CD8-positive, alpha-beta memory T cell (primary cell): ENCODE data around the gene ASPSCR1. TPM values are rescaled to one million over a fixed set of nuclear protein-coding genes. Genes with fewer than 3 reads are reported as not detected.
"Not testable (repeated sequence)": the region's sequence is repeated elsewhere in the genome, so short reads cannot be mapped to it uniquely, and the experiment has no call there.

Experiments used
- CTCF ChIA-PET: fragments of 350-600 bp; sonication (Branson Sonifier 250); formaldehyde crosslinking; loops from one replicate; lab custom pipeline; 2021; ENCODE audit warnings: antibody characterized with exemption; lab: Charles Lee
- POLR2A ChIA-PET: fragments of 350-600 bp; sonication (Branson Sonifier 250); formaldehyde crosslinking; loops from one replicate; lab custom pipeline; 2021; ENCODE audit warnings: antibody characterized with exemption; lab: Charles Lee
- DNase-seq, 5 donors: peaks; one replicate each; pipeline versions ENCODE4 v3.0.0 to v3.0.0-alpha.2; 2020 to 2022; ENCODE audit warnings: mixed read lengths in 1 of 5
- H3K27ac ChIP-seq: one replicate; pipeline ENCODE4 v1.7.0; 2013; ENCODE audit warnings: low read depth, mild to moderate bottlenecking, low read length, moderate library complexity
- H3K27me3 ChIP-seq: 2 replicates; pipeline ENCODE4 v1.7.0; 2013; ENCODE audit warnings: low read length, mild to moderate bottlenecking; ENCODE audit not compliant: insufficient read depth, poor library complexity, severe bottlenecking
- H3K36me3 ChIP-seq: 2 replicates; pipeline ENCODE4 v1.7.0; 2013; ENCODE audit warnings: mild to moderate bottlenecking, low read length, moderate library complexity; ENCODE audit not compliant: insufficient read depth
- H3K4me1 ChIP-seq: 2 replicates; pipeline ENCODE4 v1.7.0; 2013; ENCODE audit warnings: mild to moderate bottlenecking, low read length, moderate library complexity; ENCODE audit not compliant: insufficient read depth
- H3K4me3 ChIP-seq: 2 replicates; pipeline ENCODE4 v1.7.0; 2013; ENCODE audit warnings: mild to moderate bottlenecking, low read length
- H3K9me3 ChIP-seq: 2 replicates; pipeline ENCODE4 v1.7.0; 2013; ENCODE audit warnings: mild to moderate bottlenecking, low read length
- H3K27ac Mint-ChIP-seq, 8 donors: one replicate each; pipeline ENCODE4 v1.8.0; 2020 to 2021; ENCODE audit warnings: mixed read lengths in 8 of 8, mild to moderate bottlenecking in 6 of 8, inconsistent platforms in 3 of 8, moderate library complexity in 3 of 8
- H3K27me3 Mint-ChIP-seq, 2 donors: one replicate each; pipeline ENCODE4 v1.8.0; 2020 to 2021; ENCODE audit warnings: mixed read lengths in 2 of 2, mild to moderate bottlenecking in 1 of 2, moderate library complexity in 1 of 2
- H3K36me3 Mint-ChIP-seq, 3 donors: one replicate each; pipeline ENCODE4 v1.8.0; 2020 to 2021; ENCODE audit warnings: mixed read lengths in 3 of 3, inconsistent platforms in 1 of 3, mild to moderate bottlenecking in 1 of 3
- H3K4me1 Mint-ChIP-seq, 3 donors: one replicate each; pipeline ENCODE4 v1.8.0; 2020 to 2021; ENCODE audit warnings: mixed read lengths in 3 of 3, inconsistent platforms in 1 of 3, mild to moderate bottlenecking in 1 of 3
- H3K4me3 Mint-ChIP-seq, 7 donors: one replicate each; pipeline ENCODE4 v1.8.0; 2020 to 2021; ENCODE audit warnings: mixed read lengths in 7 of 7, mild to moderate bottlenecking in 6 of 7, moderate library complexity in 4 of 7, inconsistent platforms in 2 of 7
- H3K9me3 Mint-ChIP-seq, 5 donors: one replicate each; pipeline ENCODE4 v1.8.0; 2020 to 2022; ENCODE audit warnings: mixed read lengths in 5 of 5, mild to moderate bottlenecking in 3 of 5, moderate library complexity in 2 of 5, inconsistent platforms in 1 of 5
- polyA plus RNA-seq: library from polyadenylated mRNA; unstranded; fragments of 300-500 nt; fragmentation: Illumina TruSeq; gene quantifications from one replicate; pipeline ENCODE4 v1.2.3, GENCODE V29; 2021
- total RNA-seq, 2 experiments: library from RNA; stranded (reverse); gene quantifications; one replicate each; pipeline ENCODE4 v1.2.3, GENCODE V29; 2021

Gene ASPSCR1
- total and polyA plus RNA-seq, 3 experiments from 2014 or later, result 29.2 to 35.9 (median 32.0) TPM

GRCh38 chr17:82037092-82037888, 59.9 kb downstream of the ASPSCR1 start, which contains the start of gene DCXR:
DCXR (minus strand) TSS chr17:82037697; CDS start chr17:82037682, 15 bp downstream.
- H3K27ac ChIP-seq, result peak within 1 kb of the TSS; percentile 59
- H3K36me3 ChIP-seq, result no peaks in the 10 kb centered on the region
- CTCF ChIA-PET, result interaction anchor here (0.6 to 2.3 kb wide), 22 partner anchors 8 to 335 kb away, joined by 3 to 23 read pairs (median 4); partner anchors contain the start of genes CCDC57, CENPX, GPS1 and LRRC45
- POLR2A ChIA-PET, result interaction anchor here (0.7 to 1.6 kb wide), 9 partner anchors 14 to 255 kb away, joined by 3 to 15 read pairs (median 6); partner anchors contain the start of genes CENPX, DUS1L, FASN and GPS1
- no peaks in the 10 kb centered on the region for H3K27me3 ChIP-seq
- H3K4me3 ChIP-seq, result peak within 1 kb of the TSS; percentile 65
- H3K27me3 Mint-ChIP-seq, result no peaks in the 10 kb centered on the region
- DNase-seq, result peak; percentile 92 to 96 (median 95)
- H3K4me1 ChIP-seq, result peaks cover 16% of the 10 kb centered on the region
- peaks cover 0 to 5% (median 0%) of the 10 kb centered on the region in 3 donors for H3K36me3 Mint-ChIP-seq
- no peaks in the 10 kb centered on the region for H3K9me3 ChIP-seq
- peak within 1 kb of the TSS; percentile 69 to 96 (median 85) for H3K27ac Mint-ChIP-seq
- no peaks in the 10 kb centered on the region for H3K9me3 Mint-ChIP-seq
- H3K4me3 Mint-ChIP-seq, result peak within 1 kb of the TSS; percentile 82 to 97 (median 88)
- H3K4me1 Mint-ChIP-seq, result peaks cover 16 to 32% (median 22%) of the 10 kb centered on the region in 3 donors

- H3K27ac Mint-ChIP-seq, result peak overlapping the region; percentile 69 to 96 (median 85)
- peaks cover 0 to 5% (median 0%) of the 10 kb centered on the region in 3 donors for H3K36me3 Mint-ChIP-seq
- no peaks in the 10 kb centered on the region for H3K9me3 ChIP-seq
- no peak for DNase-seq
- no peaks in the 10 kb centered on the region for H3K9me3 Mint-ChIP-seq
- H3K4me3 ChIP-seq, result peak overlapping the region; percentile 65
- ChIA-PET CTCF (interaction anchor here (0.6 to 2.3 kb wide), 22 partner anchors 8 to 335 kb away, joined by 3 to 23 read pairs (median 4); partner anchors contain the start of genes CCDC57, CENPX, GPS1 and LRRC45), POLR2A (interaction anchor here (0.7 to 1.6 kb wide), 9 partner anchors 13 to 255 kb away, joined by 3 to 15 read pairs (median 6); partner anchors contain the start of genes CENPX, DUS1L, FASN and GPS1)
- peaks cover 16 to 29% (median 22%) of the 10 kb centered on the region in 3 donors for H3K4me1 Mint-ChIP-seq
- H3K4me1 ChIP-seq, result peaks cover 16% of the 10 kb centered on the region
- H3K27me3 ChIP-seq, result no peaks in the 10 kb centered on the region
- H3K27ac ChIP-seq, result no peak overlapping the region
- no peaks in the 10 kb centered on the region for H3K27me3 Mint-ChIP-seq
- no peaks in the 10 kb centered on the region for H3K36me3 ChIP-seq
- H3K4me3 Mint-ChIP-seq, result peak overlapping the region; percentile 82 to 97 (median 88)
These were observed 60.4 kb downstream of the ASPSCR1 start for GRCh38 chr17:82037889-82038195.

- not testable (repeated sequence) for H3K27me3 Mint-ChIP-seq
These were observed 61.5 kb downstream of the ASPSCR1 start for GRCh38 chr17:82038796-82039409.

GRCh38 chr17:82039695-82040299, 62.4 kb downstream of the ASPSCR1 start:
- peak overlapping the region in 1 of 8 donors; percentile 75 for H3K27ac Mint-ChIP-seq
- DNase-seq, result no peak
- Histone ChIP-seq H3K36me3 (no peaks in the 10 kb centered on the region), H3K27ac (no peak overlapping the region), H3K4me3 (no peak overlapping the region), H3K4me1 (peaks cover 16% of the 10 kb centered on the region), H3K9me3 (no peaks in the 10 kb centered on the region), H3K27me3 (no peaks in the 10 kb centered on the region)
- peaks cover 15 to 27% (median 22%) of the 10 kb centered on the region in 3 donors for H3K4me1 Mint-ChIP-seq
- H3K9me3 Mint-ChIP-seq, result no peaks in the 10 kb centered on the region
- ChIA-PET CTCF (interaction anchor here (1.6 kb wide), 1 partner anchor 9 kb away, joined by 6 read pairs; no protein-coding TSS in a partner anchor), POLR2A (no interaction called here)
- no peaks in the 10 kb centered on the region for H3K27me3 Mint-ChIP-seq
- H3K36me3 Mint-ChIP-seq, result peaks cover 0 to 5% (median 0%) of the 10 kb centered on the region in 3 donors
- peak overlapping the region in 1 of 7 donors; percentile 49 for H3K4me3 Mint-ChIP-seq

More at GRCh38 chr17:82038796-82039409, 61.5 kb downstream of the ASPSCR1 start:
- H3K4me1 ChIP-seq, result peaks cover 16% of the 10 kb centered on the region
- H3K9me3 Mint-ChIP-seq, H3K36me3 ChIP-seq, H3K9me3 ChIP-seq, H3K27me3 ChIP-seq, H3K27ac ChIP-seq, POLR2A ChIA-PET, H3K4me3 ChIP-seq, DNase-seq, H3K36me3 Mint-ChIP-seq: not testable (repeated sequence)
- Mint-ChIP-seq H3K4me3 (peak overlapping the region in 3 of 7 donors; percentile 2 to 83 (median 5)), H3K27ac (peak overlapping the region in 1 of 8 donors; percentile 75), H3K4me1 (peaks cover 15 to 27% (median 22%) of the 10 kb centered on the region in 3 donors)
- CTCF ChIA-PET, result interaction anchor here (1.3 to 2.3 kb wide), 5 partner anchors 9 to 67 kb away, joined by 3 to 23 read pairs (median 12); partner anchors contain the start of genes GPS1 and RFNG

GRCh38 chr17:82041144-82041814, 63.9 kb downstream of the ASPSCR1 start:
- ChIA-PET CTCF (interaction anchor here (1.6 kb wide), 1 partner anchor 11 kb away, joined by 6 read pairs; no protein-coding TSS in a partner anchor), POLR2A (no interaction called here)
- no peaks in the 10 kb centered on the region for H3K9me3 ChIP-seq
- Mint-ChIP-seq H3K4me3 (no peak overlapping the region), H3K27ac (peak overlapping the region in 1 of 8 donors; percentile 61), H3K36me3 (peaks cover 0 to 1% (median 0%) of the 10 kb centered on the region in 3 donors), H3K27me3 (no peaks in the 10 kb centered on the region), H3K9me3 (no peaks in the 10 kb centered on the region), H3K4me1 (peaks cover 8 to 14% (median 12%) of the 10 kb centered on the region in 3 donors)
- no peak overlapping the region for H3K27ac ChIP-seq
- H3K27me3 ChIP-seq, result no peaks in the 10 kb centered on the region
- peaks cover 11% of the 10 kb centered on the region for H3K4me1 ChIP-seq
- H3K4me3 ChIP-seq, result no peak overlapping the region
- no peaks in the 10 kb centered on the region for H3K36me3 ChIP-seq
- DNase-seq, result no peak

- Histone ChIP-seq H3K9me3 (no peaks in the 10 kb centered on the region), H3K27ac (no peak overlapping the region), H3K4me3 (no peak overlapping the region), H3K36me3 (no peaks in the 10 kb centered on the region), H3K27me3 (no peaks in the 10 kb centered on the region), H3K4me1 (peaks cover 4% of the 10 kb centered on the region)
- peaks cover 0 to 10% (median 2%) of the 10 kb centered on the region in 3 donors for H3K36me3 Mint-ChIP-seq
- no peak for DNase-seq
- H3K4me1 Mint-ChIP-seq, result peaks cover 8 to 10% (median 9%) of the 10 kb centered on the region in 3 donors
- H3K27ac Mint-ChIP-seq, result no peak overlapping the region
- H3K4me3 Mint-ChIP-seq, result peak overlapping the region in 1 of 7 donors; percentile 49
- no peaks in the 10 kb centered on the region for H3K27me3 Mint-ChIP-seq
- ChIA-PET POLR2A (no interaction called here), CTCF (no interaction called here)
- H3K9me3 Mint-ChIP-seq, result no peaks in the 10 kb centered on the region
These were observed 65.2 kb downstream of the ASPSCR1 start for GRCh38 chr17:82042649-82043048.

- Histone ChIP-seq H3K36me3 (no peaks in the 10 kb centered on the region), H3K4me3 (no peak overlapping the region), H3K4me1 (no peaks in the 10 kb centered on the region), H3K27ac (no peak overlapping the region), H3K9me3 (no peaks in the 10 kb centered on the region), H3K27me3 (no peaks in the 10 kb centered on the region)
- H3K36me3 Mint-ChIP-seq, result peaks cover 0 to 13% (median 2%) of the 10 kb centered on the region in 3 donors
- H3K27me3 Mint-ChIP-seq, result no peaks in the 10 kb centered on the region
- peaks cover 3 to 6% (median 5%) of the 10 kb centered on the region in 3 donors for H3K4me1 Mint-ChIP-seq
- DNase-seq, result no peak
- ChIA-PET POLR2A (no interaction called here), CTCF (no interaction called here)
- no peak overlapping the region for H3K4me3 Mint-ChIP-seq
- no peaks in the 10 kb centered on the region for H3K9me3 Mint-ChIP-seq
- no peak overlapping the region for H3K27ac Mint-ChIP-seq
These were observed 66.1 kb downstream of the ASPSCR1 start for GRCh38 chr17:82043507-82043906.
